Measurements from ENCODE around the gene RAD18. TPM values are rescaled to one million over a fixed set of nuclear protein-coding genes. Genes with fewer than 3 reads are reported as not detected.

Gene RAD18
- total RNA-seq, 6 donors from 2014 or later, result 2.6 to 16.2 (median 7.7) TPM

- 86 to 89% methylated on average over 6 of the region's 6 CpGs for WGBS, 2 donors
- peaks cover 0 to 4% (median 0%) of the 10 kb centered on the region in 4 donors for H3K4me1 ChIP-seq
- H3K27ac ChIP-seq, result no peak overlapping the region
- no peak for TF ChIP-seq CTCF (IDR thresholded peaks at IDR 0.05)
- no peak for TF ChIP-seq EP300 (IDR thresholded peaks at IDR 0.05)
- no peak for TF ChIP-seq POLR2AphosphoS5 (IDR thresholded peaks at IDR 0.05)
- TF ChIP-seq POLR2A (IDR thresholded peaks at IDR 0.05), result no peak
- H3K27me3 ChIP-seq, result no peaks in the 10 kb centered on the region
- no peak for ATAC-seq (ENCODE audit: low FRiP score in 2 of 2)
- no peak for DNase-seq
- H3K36me3 ChIP-seq, result no peaks in the 10 kb centered on the region
- H3K4me3 ChIP-seq, result no peak overlapping the region
- peaks cover 0 to 5% (median 0%) of the 10 kb centered on the region in 4 donors for H3K9me3 ChIP-seq
These were observed 20.8 kb upstream of the RAD18 start for GRCh38 chr3:8984081-8984480.

DNA sequence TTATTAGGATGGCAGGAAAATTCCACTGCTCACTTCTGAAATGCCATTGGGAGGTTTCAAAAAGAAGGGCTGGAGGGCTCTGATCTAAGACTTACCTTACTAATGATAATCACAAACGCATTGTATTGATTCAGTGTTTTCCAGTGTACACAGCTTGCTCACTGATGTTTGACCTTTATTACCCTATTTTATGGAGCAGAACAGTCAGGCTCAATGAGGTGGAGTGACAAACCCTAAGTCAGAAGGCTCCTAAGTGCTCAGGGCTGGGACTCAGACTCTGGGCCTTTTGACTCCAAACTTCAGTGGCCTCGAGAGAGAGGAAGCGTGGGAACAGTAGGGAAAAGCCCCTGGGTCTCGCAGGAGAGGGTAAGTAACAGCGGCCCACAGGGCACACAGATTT is 20.3 kb upstream of the RAD18 start:
- no peak for ATAC-seq (ENCODE audit: low FRiP score in 2 of 2)
- no peak for DNase-seq
- H3K27ac ChIP-seq, result no peak overlapping the region
- no peaks in the 10 kb centered on the region for H3K27me3 ChIP-seq
- H3K36me3 ChIP-seq, result no peaks in the 10 kb centered on the region
- H3K4me3 ChIP-seq, result no peak overlapping the region
- TF ChIP-seq CTCF (IDR thresholded peaks at IDR 0.05), result no peak
- TF ChIP-seq POLR2A (IDR thresholded peaks at IDR 0.05), result no peak
- no peak for TF ChIP-seq POLR2AphosphoS5 (IDR thresholded peaks at IDR 0.05)
- no peak for TF ChIP-seq EP300 (IDR thresholded peaks at IDR 0.05)
- H3K4me1 ChIP-seq, result peaks cover 0 to 4% (median 0%) of the 10 kb centered on the region in 4 donors
- peaks cover 0 to 9% (median 0%) of the 10 kb centered on the region in 4 donors for H3K9me3 ChIP-seq
- WGBS, 2 donors, result 89 to 92% methylated on average over 5 of the region's 5 CpGs

DNA sequence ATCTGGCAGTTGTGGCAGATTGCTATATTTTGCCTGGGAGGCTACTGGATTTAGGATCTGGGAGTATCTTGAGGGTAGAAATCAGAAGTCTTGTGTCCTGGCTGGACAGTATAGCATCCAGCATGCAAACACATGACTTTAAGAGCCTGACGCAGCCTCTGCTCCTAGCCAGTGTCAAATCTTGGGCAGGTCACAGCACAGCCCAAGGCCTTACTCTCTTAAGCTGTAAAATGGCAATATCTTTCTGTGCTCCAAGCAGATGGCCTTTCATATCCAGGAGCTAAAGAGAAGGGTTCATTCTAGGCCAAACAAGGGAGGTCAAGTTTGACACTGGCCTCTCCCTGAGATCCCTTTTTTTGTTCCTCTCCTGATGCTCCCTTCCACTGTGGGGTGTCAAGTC is 19.8 kb upstream of the RAD18 start:
- Histone ChIP-seq H3K9me3 (peaks cover 0 to 9% (median 0%) of the 10 kb centered on the region in 4 donors), H3K36me3 (no peaks in the 10 kb centered on the region), H3K27ac (peak overlapping the region in 1 of 4 donors; percentile 27), H3K4me1 (peaks cover 0 to 4% (median 0%) of the 10 kb centered on the region in 4 donors), H3K27me3 (no peaks in the 10 kb centered on the region), H3K4me3 (no peak overlapping the region)
- DNase-seq, result no peak
- 83 to 84% methylated on average over 1 of the region's 1 CpG for WGBS, 2 donors
- TF ChIP-seq CTCF (IDR thresholded peaks at IDR 0.05), result no peak
- no peak for TF ChIP-seq EP300 (IDR thresholded peaks at IDR 0.05)
- no peak for TF ChIP-seq POLR2A (IDR thresholded peaks at IDR 0.05)
- no peak for TF ChIP-seq POLR2AphosphoS5 (IDR thresholded peaks at IDR 0.05)
- no peak for ATAC-seq (ENCODE audit: low FRiP score in 2 of 2)

DNA sequence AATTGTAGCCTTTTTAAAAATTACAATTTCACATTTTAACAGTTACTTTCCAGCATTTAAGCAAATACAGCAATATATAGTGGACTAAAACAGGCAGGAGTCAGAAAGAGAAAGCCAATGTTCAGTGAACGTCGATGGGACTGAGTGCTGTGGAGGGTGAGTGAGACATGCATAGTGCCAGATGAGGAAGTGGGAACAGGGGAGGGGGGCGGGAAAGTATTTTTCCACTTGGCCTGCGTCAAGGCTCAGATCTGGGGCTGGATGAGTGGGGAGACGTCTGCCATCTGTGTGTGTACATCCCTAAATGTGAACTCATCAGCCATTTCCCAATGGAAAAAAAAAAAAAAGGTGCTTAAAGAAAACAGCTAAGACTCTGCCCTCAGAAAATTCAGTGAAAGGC is 19.2 kb upstream of the RAD18 start:
- WGBS, 2 donors, result 28 to 45% methylated on average over 5 of the region's 5 CpGs
- peak overlapping the region in 1 of 4 donors; percentile 27 for H3K27ac ChIP-seq
- no peak for ATAC-seq (ENCODE audit: low FRiP score in 2 of 2)
- H3K4me3 ChIP-seq, result no peak overlapping the region
- peaks cover 0 to 4% (median 0%) of the 10 kb centered on the region in 4 donors for H3K4me1 ChIP-seq
- no peak for DNase-seq
- TF ChIP-seq EP300 (IDR thresholded peaks at IDR 0.05), result no peak
- TF ChIP-seq POLR2AphosphoS5 (IDR thresholded peaks at IDR 0.05), result no peak
- no peak for TF ChIP-seq POLR2A (IDR thresholded peaks at IDR 0.05)
- no peak for TF ChIP-seq CTCF (IDR thresholded peaks at IDR 0.05)
- peaks cover 0 to 9% (median 0%) of the 10 kb centered on the region in 4 donors for H3K9me3 ChIP-seq
- no peaks in the 10 kb centered on the region for H3K27me3 ChIP-seq
- no peaks in the 10 kb centered on the region for H3K36me3 ChIP-seq

- no peak overlapping the region for H3K4me3 ChIP-seq
- ATAC-seq (ENCODE audit: low FRiP score in 2 of 2) (no peak), DNase-seq (no peak)
- no peak for TF ChIP-seq POLR2A (IDR thresholded peaks at IDR 0.05)
- no peak for TF ChIP-seq EP300 (IDR thresholded peaks at IDR 0.05)
- TF ChIP-seq CTCF (IDR thresholded peaks at IDR 0.05), result no peak
- TF ChIP-seq POLR2AphosphoS5 (IDR thresholded peaks at IDR 0.05), result no peak
- peaks cover 0 to 4% (median 0%) of the 10 kb centered on the region in 4 donors for H3K4me1 ChIP-seq
- no peak overlapping the region for H3K27ac ChIP-seq
- H3K9me3 ChIP-seq, result peaks cover 0 to 9% (median 0%) of the 10 kb centered on the region in 4 donors
- no peaks in the 10 kb centered on the region for H3K36me3 ChIP-seq
- H3K27me3 ChIP-seq, result no peaks in the 10 kb centered on the region
- 88 to 90% methylated on average over 9 of the region's 9 CpGs for WGBS, 2 donors
These were observed 18.4 kb upstream of the RAD18 start for GRCh38 chr3:8981700-8982099.
